GM18511 (cell line): ENCODE results near the gene PEPD.

Experiments used
- ATAC-seq: cut with Tn5 transposase; IDR thresholded peaks from one replicate; pipeline ENCODE4 v1.9.1; 2021; ENCODE audit warnings: mild to moderate bottlenecking, moderate library complexity; ENCODE audit not compliant: unreplicated experiment

PEPD gene

GRCh38 chr19:33390101-33390907, 131.3 kb downstream of the PEPD start:
- no peak for ATAC-seq

- no peak for ATAC-seq
Observed at GRCh38 chr19:33389421-33390100, 132.0 kb downstream of the PEPD start.

GRCh38 chr19:33388725-33389420, 132.7 kb downstream of the PEPD start:
- no peak for ATAC-seq

GRCh38 chr19:33388231-33388724, 133.3 kb downstream of the PEPD start:
- no peak for ATAC-seq

- no peak for ATAC-seq
Observed at GRCh38 chr19:33387351-33388230, 134.0 kb downstream of the PEPD start.

- no peak for ATAC-seq
Observed at GRCh38 chr19:33386361-33386858, 135.2 kb downstream of the PEPD start.

- ATAC-seq, result no peak
Observed at GRCh38 chr19:33385956-33386355, 135.6 kb downstream of the PEPD start.

GRCh38 chr19:33384983-33385382, 136.6 kb downstream of the PEPD start:
- ATAC-seq, result no peak

- no peak for ATAC-seq
Observed at GRCh38 chr19:33383720-33384292, 137.8 kb downstream of the PEPD start.

GRCh38 chr19:33382982-33383381, 138.6 kb downstream of the PEPD start:
- ATAC-seq, result no peak

GRCh38 chr19:33382006-33382405, 139.6 kb downstream of the PEPD start:
- ATAC-seq, result no peak

GRCh38 chr19:33381101-33381500, 140.5 kb downstream of the PEPD start:
- ATAC-seq, result no peak

GRCh38 chr19:33379151-33379829, 142.3 kb downstream of the PEPD start:
- no peak for ATAC-seq

- ATAC-seq, result no peak
Observed at GRCh38 chr19:33377586-33378475, 143.8 kb downstream of the PEPD start.

GRCh38 chr19:33376941-33377557, 144.5 kb downstream of the PEPD start:
- ATAC-seq, result no peak

- ATAC-seq, result no peak
Observed at GRCh38 chr19:33376423-33376822, 145.2 kb downstream of the PEPD start.

- no peak for ATAC-seq
Observed at GRCh38 chr19:33375837-33376159, 145.8 kb downstream of the PEPD start.

GRCh38 chr19:33375156-33375836, 146.3 kb downstream of the PEPD start:
- no peak for ATAC-seq
